ENCODE data around the gene ZBTB48.

DNA sequence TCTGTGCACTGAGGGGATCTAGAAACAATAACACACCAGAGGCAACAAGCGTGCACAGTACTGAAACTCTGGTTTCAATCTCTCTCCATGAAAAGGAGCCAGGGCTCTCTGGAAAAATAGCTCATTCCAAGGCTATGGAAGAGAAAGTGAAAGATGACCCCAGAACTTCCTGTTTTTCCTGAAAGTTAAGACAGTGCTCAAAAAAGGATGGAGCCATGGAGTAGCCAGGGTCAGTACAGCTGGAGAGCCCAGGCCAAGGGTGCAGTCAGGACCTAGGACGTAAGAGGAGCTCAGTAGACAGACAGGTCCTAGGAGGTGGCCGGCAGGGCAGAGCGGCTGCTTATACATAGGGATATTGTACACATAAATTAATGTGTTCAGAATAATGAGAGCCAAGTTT, 44.6 kb upstream of the ZBTB48 start:
- TF ChIP-seq, protein P1, sequence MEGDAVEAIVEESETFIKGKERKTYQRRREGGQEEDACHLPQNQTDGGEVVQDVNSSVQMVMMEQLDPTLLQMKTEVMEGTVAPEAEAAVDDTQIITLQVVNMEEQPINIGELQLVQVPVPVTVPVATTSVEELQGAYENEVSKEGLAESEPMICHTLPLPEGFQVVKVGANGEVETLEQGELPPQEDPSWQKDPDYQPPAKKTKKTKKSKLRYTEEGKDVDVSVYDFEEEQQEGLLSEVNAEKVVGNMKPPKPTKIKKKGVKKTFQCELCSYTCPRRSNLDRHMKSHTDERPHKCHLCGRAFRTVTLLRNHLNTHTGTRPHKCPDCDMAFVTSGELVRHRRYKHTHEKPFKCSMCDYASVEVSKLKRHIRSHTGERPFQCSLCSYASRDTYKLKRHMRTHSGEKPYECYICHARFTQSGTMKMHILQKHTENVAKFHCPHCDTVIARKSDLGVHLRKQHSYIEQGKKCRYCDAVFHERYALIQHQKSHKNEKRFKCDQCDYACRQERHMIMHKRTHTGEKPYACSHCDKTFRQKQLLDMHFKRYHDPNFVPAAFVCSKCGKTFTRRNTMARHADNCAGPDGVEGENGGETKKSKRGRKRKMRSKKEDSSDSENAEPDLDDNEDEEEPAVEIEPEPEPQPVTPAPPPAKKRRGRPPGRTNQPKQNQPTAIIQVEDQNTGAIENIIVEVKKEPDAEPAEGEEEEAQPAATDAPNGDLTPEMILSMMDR (IDR thresholded peaks at IDR 0.05): no peak
- no peak for TF ChIP-seq EZH2 (IDR thresholded peaks at IDR 0.05)
- TF ChIP-seq EZH2phosphoT487 (IDR thresholded peaks at IDR 0.05): no peak

Measured in neural progenitor cell (in vitro differentiated cells).